Loucy (cell line): ENCODE data around the gene HGS.

Source experiments
- CTCF ChIP-seq: fragments of 200-600 bp; sonication (generic); conservative IDR thresholded peaks from 2 replicates; pipeline ENCODE4 v1.5.1; 2014; ENCODE audit warnings: mild to moderate bottlenecking, antibody characterized with exemption, low read length
- EZH2phosphoT487 ChIP-seq: fragments of 200-600 bp; IDR thresholded peaks from 2 replicates; pipeline ENCODE4 v1.6.1; 2018; ENCODE audit warnings: antibody characterized with exemption, mild to moderate bottlenecking, moderate library complexity, borderline replicate concordance

- TF ChIP-seq CTCF (no peak), EZH2phosphoT487 (no peak)
Measured at GRCh38 chr17:81635431-81635830, 48.4 kb upstream of the HGS start.
